GM12878 (cell line): ENCODE data around the gene ABCC3.

Source experiments
- CHD2 ChIP-seq: IDR thresholded peaks from 2 replicates; pipeline ENCODE4 v1.6.1; 2011; ENCODE audit warnings: low read depth, low read length, improper control_type of control experiment, borderline replicate concordance
- EGR1 ChIP-seq, 2 experiments: IDR thresholded peaks; 1 replicate in 1 of 2; 2 replicates in 1 of 2; pipeline ENCODE4 v1.6.1; 2011 to 2012; ENCODE audit warnings: low read depth in 2 of 2, low read length in 2 of 2, borderline replicate concordance in 1 of 2, mild to moderate bottlenecking in 1 of 2, moderate library complexity in 1 of 2
- NRF1 ChIP-seq: conservative IDR thresholded peaks from 2 replicates; pipeline ENCODE4 v1.6.1; 2011; ENCODE audit warnings: mild to moderate bottlenecking, low read depth, low read length, improper control_type of control experiment
- POLR2A ChIP-seq: IDR thresholded peaks from 2 replicates; pipeline ENCODE4 v1.6.1; 2011; ENCODE audit warnings: low read depth, mild to moderate bottlenecking, low read length
- REST ChIP-seq: IDR thresholded peaks from 2 replicates; pipeline ENCODE4 v1.6.1; 2012; ENCODE audit warnings: mild to moderate bottlenecking, low read depth, low read length
- TF ChIP-seq, protein P1 (sequence below), 3 experiments: IDR thresholded peaks in 2 of 3; conservative IDR thresholded peaks in 1 of 3; 2 replicates each; pipeline ENCODE4 v1.5.1; 2011; ENCODE audit warnings: low read depth in 3 of 3, low read length in 3 of 3, mild to moderate bottlenecking in 3 of 3, control low read depth in 2 of 3, moderate library complexity in 2 of 3, inconsistent platforms in 1 of 3, mixed read lengths in 1 of 3; ENCODE audit not compliant: control insufficient read depth in 2 of 3, insufficient read depth in 1 of 3; ENCODE audit errors: extremely low read depth in 1 of 3

DNA sequence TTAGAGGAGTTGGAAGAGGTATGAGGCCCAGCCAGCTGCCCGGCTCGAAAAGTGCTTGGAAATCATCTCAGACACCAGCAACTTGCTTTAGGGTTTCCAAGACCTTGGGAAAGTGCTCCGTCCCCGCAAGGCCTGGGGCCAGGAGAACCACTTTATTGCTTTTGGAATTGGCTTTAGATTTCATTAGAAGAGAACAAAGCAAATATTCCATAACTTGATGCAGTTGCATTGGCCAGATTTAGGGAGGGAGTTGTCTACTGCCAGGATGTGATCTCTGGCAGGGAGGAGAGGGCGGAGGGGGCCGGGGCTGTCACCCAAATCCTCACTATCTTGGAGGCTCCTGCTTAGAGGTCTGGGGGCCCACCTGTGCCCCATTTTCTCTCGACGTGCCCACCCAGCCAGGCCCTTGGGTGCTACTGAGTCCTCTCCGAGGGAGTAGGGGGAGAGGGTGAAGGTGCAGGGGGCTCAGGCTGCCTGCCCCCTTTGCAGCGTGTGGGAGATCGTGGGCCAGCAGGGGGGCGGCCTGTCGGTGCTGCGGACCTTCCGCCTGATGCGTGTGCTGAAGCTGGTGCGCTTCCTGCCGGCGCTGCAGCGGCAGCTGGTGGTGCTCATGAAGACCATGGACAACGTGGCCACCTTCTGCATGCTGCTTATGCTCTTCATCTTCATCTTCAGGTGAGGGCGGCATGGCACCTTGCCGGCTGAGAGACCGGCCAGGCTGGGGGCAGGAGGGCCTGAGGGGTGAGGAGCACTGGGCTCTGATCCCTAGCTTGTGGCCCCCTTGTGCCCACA, 43.5 kb upstream of the ABCC3 start:
- TF ChIP-seq POLR2A (no peak), REST (no peak), NRF1 (no peak), CHD2 (no peak), EGR1 (IDR thresholded peaks at IDR 0.05; ENCODE audit: borderline replicate concordance in 1 of 2, low read depth in 2 of 2, low read length in 2 of 2) (no peak)
- TF ChIP-seq, protein P1, sequence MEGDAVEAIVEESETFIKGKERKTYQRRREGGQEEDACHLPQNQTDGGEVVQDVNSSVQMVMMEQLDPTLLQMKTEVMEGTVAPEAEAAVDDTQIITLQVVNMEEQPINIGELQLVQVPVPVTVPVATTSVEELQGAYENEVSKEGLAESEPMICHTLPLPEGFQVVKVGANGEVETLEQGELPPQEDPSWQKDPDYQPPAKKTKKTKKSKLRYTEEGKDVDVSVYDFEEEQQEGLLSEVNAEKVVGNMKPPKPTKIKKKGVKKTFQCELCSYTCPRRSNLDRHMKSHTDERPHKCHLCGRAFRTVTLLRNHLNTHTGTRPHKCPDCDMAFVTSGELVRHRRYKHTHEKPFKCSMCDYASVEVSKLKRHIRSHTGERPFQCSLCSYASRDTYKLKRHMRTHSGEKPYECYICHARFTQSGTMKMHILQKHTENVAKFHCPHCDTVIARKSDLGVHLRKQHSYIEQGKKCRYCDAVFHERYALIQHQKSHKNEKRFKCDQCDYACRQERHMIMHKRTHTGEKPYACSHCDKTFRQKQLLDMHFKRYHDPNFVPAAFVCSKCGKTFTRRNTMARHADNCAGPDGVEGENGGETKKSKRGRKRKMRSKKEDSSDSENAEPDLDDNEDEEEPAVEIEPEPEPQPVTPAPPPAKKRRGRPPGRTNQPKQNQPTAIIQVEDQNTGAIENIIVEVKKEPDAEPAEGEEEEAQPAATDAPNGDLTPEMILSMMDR (IDR thresholded peaks at IDR 0.05 in 2 of 3, conservative IDR thresholded peaks at IDR 0.05 in 1 of 3; ENCODE audit: control insufficient read depth in 2 of 3, extremely low read depth in 1 of 3, insufficient read depth in 1 of 3, low read depth in 3 of 3, low read length in 3 of 3) = no peak
